LNCaP clone FGC (cell line): ENCODE data around the gene GSPT1.
"Not testable (repeated sequence)": the region's sequence is repeated elsewhere in the genome, so short reads cannot be mapped to it uniquely, and the experiment has no call there.

Experiments
- DNase-seq: peaks from one replicate; pipeline ENCODE4 v3.0.0-alpha.2; 2011; ENCODE audit warnings: low read depth
- H3K4me3 ChIP-seq: 2 replicates; pipeline ENCODE4 v1.5.1; 2011; ENCODE audit warnings: mild to moderate bottlenecking, low read depth, low read length, control low read depth
- TF ChIP-seq, protein P1 (sequence below): IDR thresholded peaks from 2 replicates; pipeline ENCODE4 v1.5.1; 2012; ENCODE audit warnings: mild to moderate bottlenecking; ENCODE audit not compliant: control insufficient read depth, insufficient read depth; ENCODE audit errors: extremely low read depth

Gene GSPT1

DNA sequence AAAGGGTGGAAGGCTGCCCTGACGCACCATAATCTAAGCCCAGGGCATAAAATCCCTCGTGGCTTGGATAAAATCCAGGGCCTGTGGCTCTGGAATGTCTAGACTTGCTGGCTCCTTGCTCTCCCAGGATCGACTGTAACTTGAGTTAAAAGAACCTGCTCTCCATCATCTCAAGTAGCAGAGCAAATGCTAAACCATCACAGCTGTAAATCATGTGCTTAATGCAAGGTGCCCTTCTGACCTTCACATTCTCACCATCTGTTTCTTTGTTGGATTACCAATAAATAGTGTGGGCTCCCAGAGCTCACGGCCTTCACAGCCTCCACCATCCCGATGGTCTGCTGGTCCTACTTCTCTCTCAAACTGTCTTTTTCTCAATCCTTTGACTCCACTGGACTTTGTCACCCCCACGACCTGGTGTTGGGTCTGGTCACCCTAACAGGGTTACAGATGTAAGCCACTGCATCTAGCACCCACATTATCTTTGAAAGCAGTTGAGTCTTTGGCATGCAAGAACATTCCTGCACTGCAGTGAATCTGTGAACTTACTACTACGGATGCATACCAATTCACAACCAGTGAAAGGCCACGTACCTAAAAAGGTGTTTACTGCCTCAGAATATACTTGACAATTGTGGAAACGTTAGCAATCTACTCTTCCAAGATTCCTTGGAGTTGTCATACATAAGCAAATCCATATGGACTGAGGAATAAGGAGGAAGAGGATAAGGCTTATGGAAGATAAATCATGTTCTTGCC is 79.7 kb downstream of the GSPT1 start:
- TF ChIP-seq, protein P1, sequence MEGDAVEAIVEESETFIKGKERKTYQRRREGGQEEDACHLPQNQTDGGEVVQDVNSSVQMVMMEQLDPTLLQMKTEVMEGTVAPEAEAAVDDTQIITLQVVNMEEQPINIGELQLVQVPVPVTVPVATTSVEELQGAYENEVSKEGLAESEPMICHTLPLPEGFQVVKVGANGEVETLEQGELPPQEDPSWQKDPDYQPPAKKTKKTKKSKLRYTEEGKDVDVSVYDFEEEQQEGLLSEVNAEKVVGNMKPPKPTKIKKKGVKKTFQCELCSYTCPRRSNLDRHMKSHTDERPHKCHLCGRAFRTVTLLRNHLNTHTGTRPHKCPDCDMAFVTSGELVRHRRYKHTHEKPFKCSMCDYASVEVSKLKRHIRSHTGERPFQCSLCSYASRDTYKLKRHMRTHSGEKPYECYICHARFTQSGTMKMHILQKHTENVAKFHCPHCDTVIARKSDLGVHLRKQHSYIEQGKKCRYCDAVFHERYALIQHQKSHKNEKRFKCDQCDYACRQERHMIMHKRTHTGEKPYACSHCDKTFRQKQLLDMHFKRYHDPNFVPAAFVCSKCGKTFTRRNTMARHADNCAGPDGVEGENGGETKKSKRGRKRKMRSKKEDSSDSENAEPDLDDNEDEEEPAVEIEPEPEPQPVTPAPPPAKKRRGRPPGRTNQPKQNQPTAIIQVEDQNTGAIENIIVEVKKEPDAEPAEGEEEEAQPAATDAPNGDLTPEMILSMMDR, result no peak
- DNase-seq, result no peak

DNA sequence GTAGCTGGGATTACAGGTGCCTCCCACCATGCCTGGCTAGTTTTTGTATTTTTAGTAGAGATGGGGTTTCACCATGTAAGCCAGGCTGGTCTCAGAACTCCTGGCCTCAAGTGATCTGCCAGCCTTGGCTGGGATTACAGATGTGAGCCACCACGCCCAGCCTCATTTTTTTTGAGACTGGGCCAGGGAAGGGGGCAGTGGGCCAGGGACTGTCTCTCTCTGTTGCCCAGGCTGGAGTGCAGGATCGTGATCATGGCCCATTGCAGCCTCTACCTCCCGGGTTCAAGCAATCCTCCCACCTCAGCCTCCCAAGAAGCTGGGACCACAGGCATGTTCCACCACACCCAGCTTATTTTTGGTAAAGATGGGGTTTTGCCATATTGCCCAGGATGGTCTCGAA is 80.4 kb downstream of the GSPT1 start:
- TF ChIP-seq, protein P1, result no peak
- no peak overlapping the region for H3K4me3 ChIP-seq
- no peak for DNase-seq

More for the DNA sequence above, 79.7 kb downstream of the GSPT1 start:
- H3K4me3 ChIP-seq, result no peak overlapping the region

DNA sequence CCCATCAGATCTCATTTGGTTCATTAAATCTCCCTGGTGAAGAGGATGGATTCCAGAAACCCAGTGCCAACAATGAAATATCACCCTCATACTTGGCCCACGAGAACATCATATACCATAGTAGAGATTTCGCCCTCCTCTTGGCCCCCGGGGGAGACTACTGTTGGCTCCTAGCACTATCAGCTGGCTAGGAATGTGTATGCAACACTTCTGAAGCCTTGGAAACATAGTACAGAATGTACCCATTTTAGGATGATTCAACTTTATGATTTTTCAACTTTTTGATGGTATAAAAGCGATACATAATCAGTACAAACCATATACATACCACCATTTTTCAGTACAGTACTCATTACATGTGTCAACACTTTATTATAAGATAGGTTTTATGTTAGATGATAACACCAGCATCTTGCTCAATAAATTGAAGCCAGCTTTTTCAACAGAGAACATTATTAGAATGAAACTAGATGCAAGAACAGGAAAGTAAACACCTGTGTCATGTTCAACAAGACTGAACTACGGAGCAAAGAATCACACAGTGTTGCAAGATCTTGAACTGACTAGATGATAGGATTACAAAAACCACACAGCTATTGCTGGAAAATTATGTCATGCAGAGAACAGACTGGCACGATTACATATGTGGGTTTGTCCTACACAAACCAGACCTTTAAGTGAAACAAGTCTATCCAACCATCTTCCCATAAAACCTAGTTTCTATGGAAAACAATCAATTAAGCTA is 81.6 kb downstream of the GSPT1 start:
- no peak for DNase-seq
- H3K4me3 ChIP-seq, result no peak overlapping the region

DNA sequence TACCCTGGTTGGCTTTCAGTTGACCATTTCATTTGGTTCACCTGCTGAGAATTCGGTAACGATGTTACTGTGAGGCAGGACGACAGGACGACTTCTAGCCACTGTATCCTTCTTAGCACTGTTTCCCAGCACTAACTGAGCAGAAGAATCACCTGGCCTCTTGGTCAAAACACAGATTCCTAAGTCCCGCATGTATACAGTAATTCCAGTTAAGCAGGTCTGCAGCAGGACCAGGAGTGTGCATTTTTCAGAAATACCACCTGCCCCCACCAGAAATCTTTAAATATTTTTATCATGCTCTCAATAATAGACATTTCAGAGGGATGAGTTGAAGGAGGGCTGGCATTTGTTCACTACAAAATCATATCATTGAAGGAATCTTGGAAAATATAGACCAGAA is 87.1 kb downstream of the GSPT1 start:
- DNase-seq, result no peak
- H3K4me3 ChIP-seq, result no peak overlapping the region
- TF ChIP-seq, protein P1, result no peak

More for the DNA sequence above, 81.6 kb downstream of the GSPT1 start:
- TF ChIP-seq, protein P1, result no peak

DNA sequence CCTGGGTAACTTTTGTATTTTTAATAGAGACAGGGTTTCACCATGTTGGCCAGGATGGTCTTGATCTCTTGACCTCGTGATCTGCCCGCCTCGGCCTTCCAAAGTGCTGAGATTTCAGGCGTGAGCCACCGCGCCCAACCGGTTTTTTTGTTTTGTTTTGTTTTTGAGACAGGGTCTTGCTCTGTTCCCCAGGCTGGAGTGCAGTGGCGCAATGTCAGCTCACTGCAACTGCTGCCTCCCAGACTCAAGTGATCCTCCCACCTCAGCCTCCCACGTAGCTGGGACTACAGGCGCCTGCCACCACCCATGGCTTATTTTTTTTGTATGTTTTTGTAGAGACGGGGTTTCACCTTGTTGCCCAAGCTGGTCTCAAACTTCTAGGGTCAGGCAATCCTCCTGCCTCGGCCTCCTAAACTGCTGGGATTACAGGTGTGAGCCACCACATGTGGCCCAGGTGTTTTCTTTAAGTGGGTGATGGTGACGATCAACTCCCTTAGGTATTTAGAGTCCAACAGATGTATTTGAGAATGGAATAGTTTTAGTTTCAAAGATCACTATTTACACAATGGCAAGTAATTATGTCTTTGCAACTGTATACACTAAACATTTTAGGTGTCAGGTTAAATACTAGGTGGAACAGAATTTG is 90.1 kb downstream of the GSPT1 start:
- H3K4me3 ChIP-seq, DNase-seq: not testable (repeated sequence)

DNA sequence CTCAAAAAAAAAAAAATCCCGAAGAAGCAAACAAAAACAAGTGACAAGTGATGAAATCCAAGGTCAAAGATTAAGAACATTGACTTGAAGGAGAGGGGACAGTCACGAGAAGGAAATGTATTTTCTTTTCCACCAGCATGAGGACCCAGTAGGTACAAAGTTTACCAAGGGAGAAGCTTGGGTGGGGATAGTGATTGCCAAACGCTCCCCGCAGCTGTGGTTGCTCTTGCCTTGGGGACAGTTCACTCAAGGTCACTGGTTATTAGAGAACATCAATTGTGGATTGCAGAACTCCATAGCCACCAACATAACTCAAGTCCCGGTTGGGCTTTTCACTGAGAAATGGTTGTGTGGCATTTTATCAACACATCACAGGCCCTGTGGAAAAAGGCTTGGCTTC is 91.4 kb downstream of the GSPT1 start:
- TF ChIP-seq, protein P1, result no peak
- DNase-seq, result no peak
- H3K4me3 ChIP-seq, result no peak overlapping the region

DNA sequence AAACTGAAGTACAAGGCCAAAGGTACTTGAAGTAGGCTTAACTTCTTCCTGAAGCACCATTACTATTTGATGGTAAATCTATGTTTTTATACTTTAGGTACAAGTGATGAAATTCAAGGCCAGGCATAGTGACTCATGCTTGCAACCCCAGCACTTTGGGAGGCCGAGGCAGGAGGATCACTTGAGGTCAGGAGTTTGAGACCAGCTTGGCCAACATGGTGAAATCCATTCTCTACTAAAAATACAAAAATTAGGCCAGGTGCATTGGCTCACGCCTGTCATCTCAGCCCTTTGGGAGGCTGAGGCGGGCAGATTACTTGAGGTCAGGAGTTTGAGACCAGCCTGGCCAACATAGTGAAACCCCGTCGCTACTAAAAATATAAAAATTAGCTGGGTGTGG is 92.1 kb downstream of the GSPT1 start:
- DNase-seq, H3K4me3 ChIP-seq: not testable (repeated sequence)

DNA sequence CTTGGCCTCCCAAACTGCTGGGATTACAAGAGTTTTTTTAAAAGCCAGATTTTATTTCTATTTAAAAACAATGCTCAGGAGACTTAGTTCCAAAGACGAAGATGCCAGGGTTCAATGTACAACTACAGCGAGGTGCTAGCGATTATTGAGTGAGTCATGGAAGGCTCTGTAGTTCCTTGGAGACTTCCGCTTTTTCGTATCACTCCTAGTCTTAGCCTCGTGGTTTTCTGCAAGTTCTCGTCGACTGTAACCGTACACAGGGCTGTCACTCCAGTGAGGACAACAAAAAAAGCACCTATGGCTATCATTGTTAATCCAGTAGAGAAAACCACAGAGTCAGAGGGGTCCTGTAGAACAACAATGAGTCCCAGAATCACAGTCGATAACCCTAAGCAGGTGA is 96.0 kb downstream of the GSPT1 start:
- no peak overlapping the region for H3K4me3 ChIP-seq
- DNase-seq, result no peak
- TF ChIP-seq, protein P1, result no peak

DNA sequence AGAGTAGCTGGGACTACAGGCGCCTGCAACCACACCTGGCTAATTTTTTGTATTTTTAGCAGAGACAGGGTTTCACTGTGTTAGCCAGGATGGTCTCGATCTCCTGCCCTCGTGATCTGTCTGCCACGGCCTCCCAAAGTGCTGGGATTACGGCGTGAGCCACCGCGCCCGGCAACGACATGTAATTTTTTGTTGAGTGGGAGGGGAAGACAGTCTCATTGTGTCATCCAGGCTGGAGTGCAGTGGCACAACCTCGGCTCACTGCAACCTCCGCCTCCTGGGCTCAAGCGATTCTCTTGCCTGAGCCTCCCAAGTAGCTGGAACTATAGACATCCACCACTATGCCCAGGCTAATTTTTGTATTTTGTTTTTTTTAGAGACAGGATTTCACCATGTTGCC is 96.8 kb downstream of the GSPT1 start:
- not testable (repeated sequence) for DNase-seq, H3K4me3 ChIP-seq
